ENCODE data around the gene ST8SIA5.

Gene ST8SIA5

DNA sequence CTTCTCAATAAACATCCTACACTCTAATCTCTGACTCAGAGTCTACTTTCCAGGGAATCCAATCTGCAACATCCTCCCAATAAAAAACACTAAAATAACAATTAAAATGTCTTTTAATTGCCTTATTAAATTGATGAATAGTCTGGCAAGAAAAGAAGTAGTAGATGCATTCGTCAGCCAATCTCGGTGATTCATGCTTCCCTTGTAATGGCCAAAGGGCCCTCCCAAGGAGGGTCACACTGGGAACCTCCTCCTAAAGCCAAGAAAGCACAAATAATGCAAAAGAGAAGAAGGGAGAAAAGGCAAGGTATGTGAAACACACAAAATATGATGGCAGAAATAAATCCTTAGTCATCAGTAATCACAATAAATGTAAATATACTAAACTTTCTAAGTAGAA, 16.8 kb downstream of the ST8SIA5 start:
- no peak for DNase-seq (ENCODE audit: low read depth, low spot score)

DNA sequence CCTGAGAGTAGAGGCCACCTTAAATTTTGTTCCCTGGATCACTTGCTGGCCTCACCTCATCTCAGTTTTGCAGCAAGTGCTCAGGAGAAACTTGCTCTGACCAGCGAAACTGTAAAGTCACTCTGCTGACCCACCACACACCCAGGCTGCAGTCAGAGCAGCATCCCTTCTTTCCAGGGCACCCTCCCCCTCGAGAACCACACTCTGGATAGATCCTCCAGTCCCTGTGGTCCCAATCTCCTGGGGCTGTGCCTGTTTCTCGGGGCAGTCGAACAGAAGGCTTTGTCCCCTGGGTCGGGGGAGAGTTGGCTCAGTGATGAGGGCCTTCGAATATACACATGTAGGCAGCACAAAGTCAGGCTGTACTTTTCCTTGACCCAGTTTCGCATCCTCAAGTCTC, 18.4 kb downstream of the ST8SIA5 start:
- DNase-seq (ENCODE audit: low read depth, low spot score) = no peak

DNA sequence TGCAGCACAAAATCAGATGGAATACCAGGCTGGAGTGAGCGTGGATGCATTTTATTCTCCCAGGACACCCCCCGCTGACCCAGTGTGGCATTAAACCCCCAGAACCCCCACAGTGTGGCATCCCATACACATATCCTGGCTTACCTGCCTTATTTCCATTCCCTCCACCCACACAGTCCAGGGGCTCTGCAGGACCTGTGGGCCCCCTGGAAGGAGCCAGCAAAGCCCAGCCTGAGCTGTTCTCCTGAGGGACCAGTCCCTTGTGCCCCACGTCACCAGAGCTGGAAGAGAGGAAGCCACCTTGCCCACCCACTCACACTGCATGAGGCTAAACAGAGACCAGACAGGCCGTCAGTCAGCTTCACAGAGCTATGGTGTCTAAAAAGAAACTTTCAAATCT, 20.1 kb downstream of the ST8SIA5 start:
- no peak for DNase-seq (ENCODE audit: low read depth, low spot score)

DNA sequence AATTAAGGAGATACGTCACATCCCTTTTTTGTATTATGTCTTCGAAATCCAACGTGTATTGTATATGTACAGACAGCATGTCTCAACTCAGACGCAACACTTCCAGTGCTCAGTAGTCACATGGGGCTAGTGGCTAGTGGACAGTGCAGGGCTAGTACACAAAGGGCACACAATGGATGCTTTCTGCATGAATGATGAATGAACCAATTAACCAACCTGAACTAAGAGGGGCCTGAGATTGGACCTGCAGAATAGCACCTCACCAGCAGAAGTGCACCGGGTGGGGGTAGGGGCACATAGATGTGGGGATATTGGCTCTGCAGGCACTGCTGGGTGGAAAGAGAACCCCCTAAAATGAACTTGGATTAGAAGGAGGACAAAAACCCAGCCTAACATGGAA, 20.7 kb downstream of the ST8SIA5 start:
- no peak for DNase-seq (ENCODE audit: low read depth, low spot score)

DNA sequence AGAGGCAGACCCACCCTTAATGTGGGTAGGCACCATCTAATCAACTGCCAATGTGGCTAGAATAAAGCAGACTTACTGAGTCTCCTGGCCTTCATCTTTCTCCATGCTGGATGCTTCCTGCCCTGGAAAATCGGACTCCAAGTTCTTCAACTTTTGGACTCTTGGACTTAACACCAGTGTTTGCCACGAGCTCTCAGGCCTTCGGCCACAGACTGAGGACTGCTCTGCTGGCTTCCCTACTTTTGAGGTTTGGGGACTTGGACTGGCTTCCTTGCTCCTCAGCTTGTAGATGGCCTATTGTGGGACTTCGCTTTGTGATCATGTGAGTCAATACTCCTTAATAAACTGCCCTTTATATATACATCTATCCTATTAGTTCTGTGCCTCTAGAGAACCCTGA, 21.9 kb downstream of the ST8SIA5 start:
- no peak for DNase-seq (ENCODE audit: low read depth, low spot score)

DNA sequence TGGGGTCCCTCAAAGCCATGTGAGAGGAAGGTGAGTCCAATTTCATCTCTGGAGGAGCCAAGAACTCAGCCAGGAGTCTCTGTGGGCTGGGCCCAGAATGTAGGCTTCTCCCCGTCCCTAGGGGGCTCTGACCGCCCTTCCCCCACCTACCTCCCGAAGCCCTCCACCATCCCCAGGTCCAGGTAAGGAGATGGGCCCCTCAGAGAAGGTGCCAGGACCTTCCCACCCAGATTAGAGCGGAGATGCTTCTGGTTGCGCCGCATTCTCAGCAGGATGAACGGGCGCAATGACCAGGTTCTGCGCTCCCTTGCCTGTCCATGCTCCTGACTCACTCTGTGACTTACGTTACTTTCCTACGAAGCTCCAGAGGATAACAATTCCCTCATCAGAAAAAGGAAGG, 23.0 kb downstream of the ST8SIA5 start:
- no peak for DNase-seq (ENCODE audit: low read depth, low spot score)

DNA sequence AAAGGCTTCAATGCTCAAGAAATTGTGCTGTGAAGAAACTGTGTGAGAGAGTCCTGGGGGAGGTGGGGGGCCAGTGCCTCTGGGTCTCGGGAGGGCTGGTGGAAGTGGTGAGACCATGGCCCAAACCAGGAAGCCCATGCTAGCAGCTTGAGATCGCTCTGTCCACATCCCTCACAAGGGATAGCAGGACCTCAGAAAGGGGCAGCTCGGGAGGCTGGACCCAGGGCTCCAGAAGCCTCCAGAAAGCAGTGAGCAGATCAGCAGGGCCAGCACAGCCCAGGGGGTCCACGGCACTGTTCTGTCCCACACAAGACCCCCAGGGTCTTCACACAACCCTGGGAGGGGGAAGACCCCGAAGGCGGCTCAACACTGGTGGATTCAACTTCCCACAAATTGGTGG, 24.1 kb downstream of the ST8SIA5 start:
- no peak for DNase-seq (ENCODE audit: low read depth, low spot score)

DNA sequence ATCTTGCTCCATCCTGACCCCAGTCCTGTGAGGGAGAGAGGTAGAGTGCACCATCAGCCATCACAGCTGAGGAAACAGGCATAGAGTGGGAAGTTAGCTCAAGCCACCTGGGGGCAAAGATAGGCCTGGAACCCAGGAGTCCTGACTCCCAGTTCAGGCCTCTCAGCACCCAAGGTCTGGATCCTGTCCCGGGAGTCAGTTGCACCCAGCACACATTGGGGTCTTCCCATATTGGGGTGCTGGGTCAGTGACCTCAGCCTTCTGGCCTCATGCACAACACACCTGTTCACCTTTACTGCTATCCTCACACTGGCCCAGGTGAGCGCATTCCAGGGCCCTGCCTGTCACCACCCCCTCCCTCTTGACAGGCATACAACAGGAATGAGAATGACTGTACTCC, 24.7 kb downstream of the ST8SIA5 start:
- DNase-seq (ENCODE audit: low read depth, low spot score) = no peak

DNA sequence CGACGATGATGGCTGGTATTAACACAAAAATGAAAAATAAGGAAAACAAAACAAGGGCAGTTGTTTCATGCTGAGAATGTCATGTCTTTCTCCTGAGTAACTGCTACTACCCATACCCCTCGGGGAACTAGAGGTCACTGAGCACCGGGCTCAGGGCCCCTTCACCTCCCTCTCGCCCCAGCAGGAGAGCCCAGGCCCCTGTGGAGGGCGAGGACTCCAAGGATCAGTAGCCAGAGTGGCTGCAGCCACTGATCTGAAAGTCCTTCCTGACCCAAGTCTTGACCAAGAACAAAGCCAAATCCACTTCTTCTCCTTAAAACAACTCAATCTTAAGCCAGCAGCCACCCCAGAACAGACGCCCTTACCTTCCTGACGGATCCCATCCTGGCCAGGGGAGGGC, 25.5 kb downstream of the ST8SIA5 start:
- no peak for DNase-seq (ENCODE audit: low read depth, low spot score)

DNA sequence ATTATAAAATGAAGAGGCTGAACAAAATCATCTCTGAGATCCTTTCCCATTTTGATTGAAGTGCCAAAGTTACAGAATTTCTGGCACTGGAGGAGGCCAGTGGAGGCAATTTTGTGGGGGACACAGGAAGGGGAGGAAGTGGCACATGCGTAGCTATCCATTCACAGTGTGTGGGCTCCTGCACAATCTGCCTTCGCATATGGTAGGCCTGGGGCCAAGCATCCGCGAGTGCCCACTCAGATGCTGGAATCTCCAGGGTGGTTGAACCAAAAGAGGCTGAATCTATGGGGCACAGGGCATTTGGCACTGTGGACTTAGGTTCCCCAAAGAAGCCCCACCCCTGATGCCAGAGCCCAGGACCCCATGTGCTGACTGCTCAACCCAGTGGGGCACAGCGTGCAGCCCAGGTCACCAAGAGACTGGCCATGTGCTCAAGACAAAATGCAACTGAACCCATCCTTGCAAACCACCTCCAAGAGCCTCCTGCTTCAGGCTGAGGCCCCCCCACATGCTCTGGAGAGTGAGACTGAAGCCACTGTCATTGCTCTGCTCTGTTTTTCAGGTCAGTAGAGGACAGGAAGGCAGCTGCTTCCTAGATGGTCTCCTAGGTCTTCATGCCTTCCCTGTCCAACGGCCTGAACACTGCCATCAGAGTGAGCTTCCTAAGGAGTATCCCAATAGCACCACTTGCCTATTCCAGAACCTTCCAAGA, 28.5 kb downstream of the ST8SIA5 start:
- no peak for DNase-seq (ENCODE audit: low read depth, low spot score)

DNA sequence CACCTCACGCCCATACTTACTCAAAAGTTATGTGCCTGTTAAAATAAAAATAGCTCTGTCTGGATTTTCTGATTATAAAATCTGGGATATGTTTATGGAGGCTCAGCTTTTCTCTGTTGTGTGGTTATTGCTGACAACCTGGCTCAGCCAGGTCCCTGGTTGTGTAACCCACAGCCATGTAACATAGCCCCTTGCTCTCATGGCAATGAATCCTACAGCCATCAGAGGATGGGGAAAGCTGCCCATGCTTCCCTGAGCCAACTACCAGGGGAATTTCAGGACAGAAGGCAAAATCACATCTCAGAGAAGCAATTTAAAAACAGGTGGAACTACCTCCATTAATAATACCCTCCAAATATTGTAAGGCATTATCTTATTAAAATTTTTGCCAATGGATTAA, 29.7 kb downstream of the ST8SIA5 start:
- DNase-seq (ENCODE audit: low read depth, low spot score) = no peak

DNA sequence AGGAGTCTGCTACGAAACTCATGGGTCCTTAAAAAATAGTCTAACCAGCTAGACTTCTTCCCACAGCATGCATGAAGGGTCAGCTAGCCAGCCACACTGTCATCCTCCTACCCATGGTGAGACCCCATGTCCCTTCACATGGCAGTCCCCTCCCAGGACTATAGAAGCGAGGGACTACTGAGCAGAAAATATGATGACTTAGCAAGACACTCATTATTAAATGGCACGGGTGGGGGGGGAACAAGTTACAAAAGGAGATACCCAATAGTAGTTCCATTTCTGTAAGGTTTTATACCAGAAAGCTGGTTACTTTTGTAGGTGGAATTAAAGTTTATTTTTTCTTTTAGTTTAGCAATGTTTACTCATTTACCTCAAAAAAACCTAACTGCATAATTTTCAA, 31.5 kb downstream of the ST8SIA5 start:
- DNase-seq (ENCODE audit: low read depth, low spot score) = no peak

DNA sequence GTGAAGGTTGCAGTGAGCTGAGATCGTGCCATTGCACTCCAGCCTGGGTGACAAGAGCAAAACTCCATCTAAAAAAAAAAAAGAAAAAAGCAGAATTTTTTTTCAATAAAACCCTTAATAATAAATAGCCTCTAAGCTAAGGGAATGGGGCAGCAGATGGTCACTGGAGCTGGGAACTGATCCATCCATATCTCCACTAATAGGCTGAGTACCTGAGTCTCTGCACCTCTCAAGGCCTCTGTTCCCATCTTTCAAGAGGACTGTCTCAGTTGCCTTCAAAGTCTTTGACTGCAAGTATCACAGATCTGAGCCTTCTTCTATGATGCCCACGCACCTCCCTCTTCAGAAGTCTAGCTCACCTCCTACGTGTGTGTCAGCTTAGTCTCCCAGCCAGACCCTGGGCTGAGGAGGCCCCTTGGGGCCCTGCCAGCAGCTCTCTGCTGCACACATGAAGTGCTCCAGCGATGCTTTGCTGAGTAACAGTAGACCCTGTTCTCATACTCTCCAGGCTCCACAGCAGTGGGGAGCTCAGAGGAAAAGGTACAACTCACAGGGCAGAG, 32.9 kb downstream of the ST8SIA5 start:
- DNase-seq (ENCODE audit: low read depth, low spot score) = no peak

DNA sequence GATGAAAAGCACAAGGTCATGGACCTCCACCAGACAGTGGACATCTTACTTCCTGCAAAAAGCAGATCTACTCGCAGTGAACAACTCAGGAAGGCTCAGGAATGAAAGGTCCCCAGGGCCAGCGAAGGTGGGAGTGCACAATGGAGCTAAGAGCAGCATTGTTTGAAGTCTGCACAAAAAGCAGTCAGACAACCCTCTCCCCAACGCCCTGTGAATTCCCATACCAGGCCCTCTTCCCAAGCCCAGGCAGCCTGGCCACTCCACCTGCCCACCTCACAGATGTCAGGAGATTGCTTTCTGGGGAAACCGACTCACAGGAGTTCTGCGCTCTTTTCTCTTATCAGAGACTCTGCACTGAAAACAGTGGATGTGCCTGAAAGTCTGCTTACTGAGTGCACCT, 34.8 kb downstream of the ST8SIA5 start:
- no peak for DNase-seq (ENCODE audit: low read depth, low spot score)

DNA sequence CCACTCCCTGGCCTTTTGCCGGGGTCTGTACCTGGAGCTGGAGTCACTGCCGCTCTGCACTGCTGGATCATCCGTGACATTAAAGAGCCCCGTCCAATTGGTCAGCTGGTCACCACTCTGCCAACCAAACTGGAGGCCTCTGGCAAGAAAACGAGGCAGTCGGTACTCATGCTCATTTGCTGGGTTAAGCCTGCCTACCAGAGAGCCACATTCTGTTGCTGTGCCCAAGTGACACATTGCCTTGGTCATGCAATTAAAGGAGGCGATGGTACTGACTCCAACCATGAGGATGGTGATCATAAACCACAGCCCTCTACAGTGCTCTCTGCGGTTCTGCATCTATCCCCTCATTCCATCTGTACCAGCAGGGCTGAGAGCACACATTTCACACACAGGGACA, 35.5 kb downstream of the ST8SIA5 start:
- DNase-seq (ENCODE audit: low read depth, low spot score) = no peak

DNA sequence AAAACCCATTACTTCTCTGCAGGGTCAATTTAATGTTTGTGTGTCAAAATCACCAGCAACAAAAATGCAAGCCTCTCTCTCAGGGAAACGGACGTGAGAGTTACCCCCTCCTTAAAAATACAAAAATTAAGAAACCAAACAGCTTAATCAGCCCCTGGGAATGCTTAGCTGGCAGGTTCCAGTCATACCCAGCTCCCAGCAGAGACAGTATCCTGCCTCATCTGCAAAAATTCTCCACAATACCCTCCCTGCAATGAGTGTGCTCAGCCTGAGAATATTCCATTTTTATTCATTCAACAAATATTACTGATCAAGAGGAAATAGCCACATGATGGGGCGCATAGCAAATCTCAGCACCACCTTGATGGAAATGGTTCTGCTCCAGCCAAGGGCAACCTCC, 36.3 kb downstream of the ST8SIA5 start:
- no peak for DNase-seq (ENCODE audit: low read depth, low spot score)

DNA sequence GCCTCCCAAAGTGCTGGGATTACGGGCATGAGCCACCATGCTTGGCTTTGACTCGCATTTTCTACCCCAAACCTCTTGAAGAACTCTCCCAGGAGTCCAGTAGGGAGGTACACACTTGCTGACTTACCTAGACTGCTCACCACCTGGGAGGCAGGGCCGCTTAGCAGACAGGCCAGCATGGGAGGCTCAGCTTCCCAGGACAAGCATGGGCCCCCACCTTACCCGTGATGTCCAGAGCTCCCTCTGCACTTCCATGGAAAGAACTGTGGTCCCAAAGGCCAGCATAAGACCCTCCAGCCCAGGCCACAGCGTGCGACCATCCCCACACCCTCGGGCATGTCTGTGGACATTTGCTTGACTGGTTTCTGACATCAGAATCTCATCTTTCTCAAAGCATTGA, 36.8 kb downstream of the ST8SIA5 start:
- no peak for DNase-seq (ENCODE audit: low read depth, low spot score)

DNA sequence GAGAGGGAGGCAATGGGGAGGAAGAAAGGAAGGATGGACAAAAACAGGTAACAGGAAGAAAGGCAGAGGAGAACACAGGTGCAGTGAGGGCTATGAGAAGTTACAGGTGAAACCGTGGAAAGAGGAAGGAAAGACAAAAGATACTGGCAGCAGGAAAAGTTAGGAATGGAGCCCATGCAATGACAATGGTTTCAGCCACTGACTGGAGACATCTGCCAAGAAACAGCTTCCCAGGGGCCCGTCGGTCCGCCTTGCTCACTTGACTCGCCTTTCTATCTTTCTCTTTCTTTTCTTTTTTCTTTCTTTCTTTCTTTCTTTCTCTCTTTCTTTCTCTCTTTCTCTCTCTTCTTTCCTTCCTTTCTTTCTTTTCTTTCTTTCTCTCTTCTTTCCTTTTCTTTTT, 37.5 kb downstream of the ST8SIA5 start:
- DNase-seq (ENCODE audit: low read depth, low spot score) = no peak

DNA sequence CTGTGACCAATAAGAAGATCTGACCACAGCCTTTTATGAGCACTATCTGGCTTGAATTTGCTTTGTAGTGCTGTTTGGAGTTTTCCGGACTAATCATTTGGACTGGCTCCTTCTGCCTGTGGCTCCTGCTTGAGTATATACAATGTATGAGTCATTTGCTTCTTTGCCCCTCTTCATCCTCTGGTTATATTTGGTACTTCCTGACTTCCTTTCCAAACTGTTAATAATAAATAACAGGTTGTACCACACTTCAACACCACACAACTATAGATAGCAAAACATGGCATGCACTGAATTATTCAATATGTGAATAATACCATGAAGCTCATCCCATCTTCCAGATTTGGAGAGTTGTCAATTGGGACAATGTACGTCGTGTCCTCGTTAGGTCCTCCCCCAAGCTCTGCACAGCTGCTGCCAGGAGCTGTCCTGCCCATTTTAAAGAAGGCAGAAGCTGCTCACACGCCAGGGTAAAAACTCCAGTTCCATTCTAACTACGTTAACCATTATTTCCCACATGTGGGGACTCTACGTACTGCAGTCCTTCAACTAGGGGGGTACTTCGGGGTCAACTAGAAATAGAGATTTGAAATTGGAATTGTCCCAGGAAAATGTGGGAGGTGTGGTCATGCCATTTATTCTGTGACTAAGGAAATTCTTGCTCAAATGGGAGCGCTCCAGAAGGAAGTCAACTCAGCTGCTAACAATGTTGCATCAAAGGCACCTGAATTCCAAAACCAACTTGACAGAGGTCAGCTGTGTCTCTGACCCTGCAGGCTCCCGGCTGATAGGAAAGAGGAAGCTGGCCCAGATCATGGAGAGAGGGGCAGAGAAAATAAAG, 38.1 kb downstream of the ST8SIA5 start:
- DNase-seq (ENCODE audit: low read depth, low spot score) = no peak

DNA sequence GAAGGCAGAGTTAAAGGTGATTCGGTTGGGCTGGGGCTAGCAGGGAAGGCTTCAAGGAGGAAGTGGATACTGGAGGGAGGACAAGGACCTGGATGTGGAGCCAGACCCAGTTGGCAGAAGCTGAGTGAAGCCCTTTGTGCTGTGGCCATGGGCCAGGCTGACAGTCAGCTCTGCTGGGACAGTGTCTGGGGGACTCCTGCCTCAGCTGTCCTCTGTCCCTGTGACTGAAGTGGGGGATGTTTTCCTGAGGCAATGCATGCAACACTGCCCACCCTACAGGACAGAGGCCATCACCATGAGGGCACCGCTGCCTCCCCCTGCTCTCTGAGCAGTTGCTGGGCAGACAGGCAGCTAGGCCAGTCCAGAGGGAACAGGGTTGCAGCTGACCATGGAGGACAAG, 40.0 kb downstream of the ST8SIA5 start:
- DNase-seq (ENCODE audit: low read depth, low spot score) = no peak

DNA sequence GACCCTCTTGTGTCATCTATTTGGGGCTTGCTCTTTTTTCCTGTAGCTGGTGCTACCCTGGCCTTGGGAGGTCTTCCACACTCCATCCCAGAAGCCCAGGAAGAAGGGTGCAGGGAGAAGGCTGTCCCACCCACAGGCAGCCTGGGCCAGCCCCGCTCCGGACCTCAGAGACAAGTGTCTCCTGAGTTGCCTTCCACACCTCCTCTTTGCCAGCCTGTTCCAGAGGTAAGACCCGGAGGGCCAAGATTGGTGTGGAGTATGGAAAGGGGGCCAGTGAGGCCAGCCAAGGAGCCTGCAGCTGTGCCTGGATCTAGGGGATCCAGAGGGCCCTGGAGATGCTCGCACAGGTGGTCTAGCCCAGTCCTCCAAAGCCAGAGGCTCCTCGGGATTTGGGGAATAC, 40.5 kb downstream of the ST8SIA5 start:
- no peak for DNase-seq (ENCODE audit: low read depth, low spot score)

DNA sequence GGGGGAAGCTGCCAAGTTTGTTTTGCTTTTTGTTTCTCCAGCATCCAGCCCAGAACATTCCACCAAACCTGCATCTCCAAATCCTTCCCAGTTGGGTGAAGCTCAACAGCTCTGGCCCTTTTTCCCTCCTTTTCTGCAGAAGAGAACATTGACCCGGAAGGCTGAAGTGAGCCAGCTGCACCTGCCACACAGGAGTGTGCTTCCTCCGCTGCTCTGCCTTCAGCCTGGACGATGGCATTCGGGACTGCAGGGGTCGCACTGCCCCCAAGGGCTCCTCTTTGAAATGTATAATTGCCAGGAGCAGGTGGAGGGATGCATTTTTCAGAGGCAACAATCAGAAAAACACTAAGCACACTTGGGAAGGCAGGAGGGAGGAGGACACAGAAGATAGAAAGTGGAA, 41.8 kb downstream of the ST8SIA5 start:
- DNase-seq (ENCODE audit: low read depth, low spot score) = no peak

DNA sequence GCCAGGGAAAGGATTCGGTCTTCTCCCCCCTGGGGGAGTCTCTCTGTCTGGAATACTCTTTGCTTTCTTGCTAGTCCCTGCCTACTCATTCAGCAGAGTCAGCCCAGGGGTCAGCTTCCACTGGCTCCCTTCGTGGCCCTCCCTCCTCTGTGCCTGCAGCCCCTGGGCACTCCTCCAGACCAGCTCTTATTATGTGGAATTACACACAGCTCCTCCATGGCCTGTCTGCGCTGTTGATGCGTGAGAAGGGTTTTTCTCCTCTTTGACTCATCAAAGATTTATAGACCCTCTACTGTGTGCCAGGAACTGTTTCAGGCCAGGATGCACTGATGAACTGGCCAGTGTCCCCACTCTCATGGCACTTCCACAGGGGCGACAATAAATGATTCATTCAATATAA, 44.4 kb downstream of the ST8SIA5 start:
- no peak for DNase-seq (ENCODE audit: low read depth, low spot score)

Measured in activated naive CD8-positive, alpha-beta T cell treated with anti-CD3 and anti-CD28 coated beads, Interleukin-2, amount 50 U/mL, for 16 hours (primary cell).